SIG-M5 (cell line): ENCODE results near the gene MYO5C.
"Not testable (repeated sequence)": the region's sequence is repeated elsewhere in the genome, so short reads cannot be mapped to it uniquely, and the experiment has no call there.

Experiments used
- DNase-seq: peaks from one replicate; lab custom pipeline; 2025; lab: John Stamatoyannopoulos, UW

MYO5C gene

DNA sequence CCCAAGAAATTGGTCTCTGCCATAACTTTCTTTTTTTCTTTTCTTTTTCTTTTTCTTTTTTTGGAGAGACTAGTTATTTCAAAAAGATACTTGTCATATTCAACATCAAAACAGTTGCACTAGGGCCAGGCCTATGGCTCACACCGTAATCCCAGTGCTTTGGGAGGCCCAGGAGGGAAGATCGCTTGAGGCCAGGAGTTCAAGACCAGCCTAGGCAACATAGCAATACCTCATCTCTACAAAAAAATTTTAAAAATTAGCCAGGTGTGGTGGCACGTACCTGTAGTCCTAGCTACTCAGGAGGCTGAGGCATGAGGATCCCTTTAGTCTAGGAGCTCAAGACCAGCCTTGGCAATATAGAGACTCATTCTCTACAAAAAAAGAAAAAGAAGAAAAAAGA is 55.4 kb downstream of the MYO5C start:
- no peak for DNase-seq

DNA sequence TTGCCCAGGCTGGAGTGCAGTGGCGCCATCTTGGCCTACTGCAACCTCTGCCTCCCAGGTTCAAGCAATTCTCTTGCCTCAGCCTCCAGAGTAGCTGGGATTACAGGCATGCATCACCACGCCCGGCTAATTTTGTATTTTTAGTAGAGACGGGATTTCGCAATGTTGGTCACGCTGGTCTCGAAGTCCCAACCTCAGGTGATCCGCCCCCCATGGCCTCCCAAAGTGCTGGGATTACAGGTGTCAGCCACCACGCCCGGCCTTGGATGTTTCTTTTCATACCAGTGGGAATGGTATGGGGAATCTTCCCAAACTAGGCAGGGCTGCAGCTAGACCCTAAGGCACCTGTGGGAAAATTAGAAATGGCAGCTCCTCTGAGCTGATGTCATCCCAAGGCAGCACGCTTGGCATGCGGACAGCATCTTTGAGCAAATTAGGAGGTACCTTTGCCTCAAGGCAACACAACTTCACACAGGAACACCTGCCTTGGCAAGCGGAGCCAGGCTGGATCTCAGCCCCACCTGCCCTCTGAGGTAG is 56.5 kb downstream of the MYO5C start:
- not testable (repeated sequence) for DNase-seq

DNA sequence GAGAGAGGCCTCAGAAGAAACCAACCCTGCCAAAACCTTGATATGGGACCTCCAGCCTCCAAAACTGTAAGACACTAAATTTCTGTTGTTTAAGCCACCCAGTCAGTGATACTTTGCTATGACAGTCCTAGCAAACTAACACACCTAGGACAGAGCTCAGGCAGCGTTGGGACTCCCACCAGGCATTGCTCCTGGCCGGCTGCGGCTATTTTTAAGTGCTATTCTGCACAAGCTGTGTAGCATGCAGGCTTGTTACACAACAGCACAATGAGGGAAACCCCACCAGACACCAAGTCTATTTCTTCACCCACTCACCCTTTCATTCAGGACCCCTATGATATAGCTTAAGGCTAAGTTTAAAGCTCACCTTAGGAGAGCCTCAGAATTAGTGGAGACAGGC is 57.5 kb downstream of the MYO5C start:
- DNase-seq: no peak

DNA sequence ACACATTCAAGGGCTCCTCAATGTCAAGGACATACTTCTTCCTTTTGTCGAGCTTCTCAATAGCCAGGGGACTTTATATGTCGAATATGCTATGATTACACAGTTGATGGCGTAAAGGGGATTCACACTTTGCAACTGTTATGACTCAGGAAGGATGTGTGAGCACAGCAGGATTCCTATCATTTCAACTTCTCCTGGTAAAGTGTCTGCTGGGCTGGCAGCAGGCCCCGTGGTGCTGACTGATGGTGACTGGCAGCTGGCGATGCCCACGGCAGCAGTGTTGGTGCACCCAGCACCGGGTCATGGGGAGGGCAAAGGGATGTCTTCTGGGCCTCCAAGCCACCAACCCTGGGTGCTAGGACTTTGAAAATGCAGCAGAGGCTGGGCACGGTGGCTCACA is 59.6 kb downstream of the MYO5C start:
- DNase-seq: no peak

DNA sequence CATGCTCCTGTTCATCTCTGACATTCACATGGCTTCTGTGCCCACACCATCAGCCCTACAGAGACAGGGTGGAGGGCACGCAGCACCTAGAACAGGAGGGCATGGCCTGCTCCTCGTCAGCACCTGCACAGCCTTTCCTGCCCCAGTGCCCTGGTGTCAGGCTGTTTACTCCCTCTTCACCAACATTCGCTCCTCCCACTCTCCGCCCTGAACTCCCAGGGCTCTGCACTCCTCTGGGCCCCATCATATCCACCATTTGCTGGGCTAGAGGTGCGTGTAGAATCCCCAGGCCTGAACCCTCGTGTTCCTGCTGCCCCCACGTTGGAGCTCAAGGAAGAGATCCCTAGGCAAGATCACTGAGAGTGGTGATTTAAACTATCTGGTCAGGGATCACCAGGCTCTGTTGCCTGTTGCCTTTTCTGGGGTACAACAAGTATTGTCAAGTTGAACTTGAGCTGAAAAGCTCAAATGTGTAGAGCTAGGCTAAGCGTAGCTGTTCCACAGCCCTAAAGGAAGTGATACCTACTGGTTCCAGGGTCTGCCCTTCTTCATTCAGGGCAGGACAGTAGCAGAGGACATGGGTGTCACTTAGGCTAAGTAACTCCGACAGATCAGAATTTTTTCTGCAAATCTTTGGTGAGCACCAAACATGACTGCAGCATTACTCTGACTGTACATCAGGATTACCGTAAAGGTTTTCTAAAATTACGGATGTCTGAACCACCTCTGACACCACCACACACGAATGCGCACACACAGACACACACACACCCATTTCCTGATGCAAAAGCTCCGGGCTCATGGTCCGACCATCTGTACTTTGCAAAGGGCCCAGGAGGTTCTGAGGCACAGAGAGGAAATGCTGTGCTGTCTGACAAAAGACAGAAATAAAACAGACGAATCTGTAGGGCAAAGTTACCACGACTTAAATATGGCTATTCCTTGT is 60.7 kb downstream of the MYO5C start:
- no peak for DNase-seq

DNA sequence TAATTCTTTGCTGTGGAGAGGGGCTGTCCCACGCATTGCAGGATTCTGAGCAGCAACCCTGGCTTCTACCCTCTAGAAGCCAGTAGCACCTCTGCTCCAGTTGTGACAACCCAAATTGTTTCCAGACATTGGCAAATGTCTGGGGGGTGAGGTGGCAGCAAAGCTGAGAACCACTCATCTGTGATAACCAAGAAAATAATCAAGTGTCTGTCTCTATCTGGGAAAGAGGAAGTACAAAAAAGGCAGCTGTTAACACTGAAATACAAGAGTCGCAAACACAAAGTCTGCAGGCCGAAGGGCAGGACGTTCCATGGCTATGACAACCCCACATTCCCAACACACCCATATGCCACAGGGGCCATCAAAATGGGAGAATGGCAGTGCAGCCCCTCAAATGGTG is 62.2 kb downstream of the MYO5C start:
- no peak for DNase-seq

DNA sequence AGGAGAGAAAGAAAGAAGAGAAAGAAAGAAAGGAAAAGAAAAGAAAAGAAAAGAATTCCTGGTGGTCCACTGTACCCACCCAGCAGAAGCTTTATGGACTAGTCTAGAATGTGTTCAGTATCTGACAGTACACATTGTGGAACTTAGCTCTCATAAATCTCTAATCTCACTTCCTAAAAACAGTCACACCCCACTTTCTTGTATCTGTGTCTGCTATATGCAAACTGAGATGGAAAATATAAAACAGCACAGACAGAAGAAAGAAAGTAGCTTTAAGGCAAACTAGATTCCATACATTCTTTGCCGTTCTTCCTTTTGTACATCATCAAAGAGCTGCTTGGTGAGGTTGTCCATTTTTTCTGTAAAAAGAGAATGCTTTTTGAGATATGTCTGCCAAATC is 63.3 kb downstream of the MYO5C start:
- DNase-seq: no peak

DNA sequence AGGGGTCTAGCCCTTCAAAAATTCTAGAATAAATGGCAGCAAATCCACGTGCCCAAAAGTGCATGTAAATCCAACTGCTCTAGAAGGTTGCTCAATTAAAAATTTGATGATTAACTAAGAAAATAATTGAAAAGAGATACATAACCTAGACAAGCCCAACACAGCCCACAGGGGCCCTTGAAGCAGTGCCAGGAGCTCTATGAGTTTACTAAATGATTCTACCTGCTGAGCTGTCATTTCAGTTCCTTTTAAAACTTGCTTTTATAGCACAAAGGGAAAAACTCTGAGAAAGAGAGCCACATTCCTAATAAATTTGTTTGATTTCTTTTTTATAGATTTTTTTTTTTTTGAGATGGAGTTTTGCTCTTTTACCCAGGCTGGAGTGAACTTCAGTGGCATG is 65.5 kb downstream of the MYO5C start:
- DNase-seq: no peak

DNA sequence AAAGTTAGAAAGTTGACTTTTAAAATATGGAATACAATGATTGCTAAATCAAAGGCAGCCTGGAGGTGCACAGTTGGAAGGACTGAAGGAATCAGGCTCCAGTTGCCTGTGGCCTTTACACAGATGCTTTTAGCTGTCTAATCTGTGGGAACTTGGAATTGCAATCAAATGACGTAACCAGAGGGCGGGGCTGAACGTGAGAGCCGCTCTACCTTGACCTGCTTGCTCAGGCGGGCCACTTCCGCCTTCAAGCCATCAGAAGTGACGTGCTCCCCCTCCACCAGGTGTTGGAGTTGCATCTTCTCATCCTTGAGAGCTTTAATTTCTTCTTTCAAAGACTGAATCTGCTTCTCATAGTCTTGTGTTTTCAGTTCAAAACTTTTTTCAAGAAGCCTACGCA is 66.7 kb downstream of the MYO5C start:
- no peak for DNase-seq

DNA sequence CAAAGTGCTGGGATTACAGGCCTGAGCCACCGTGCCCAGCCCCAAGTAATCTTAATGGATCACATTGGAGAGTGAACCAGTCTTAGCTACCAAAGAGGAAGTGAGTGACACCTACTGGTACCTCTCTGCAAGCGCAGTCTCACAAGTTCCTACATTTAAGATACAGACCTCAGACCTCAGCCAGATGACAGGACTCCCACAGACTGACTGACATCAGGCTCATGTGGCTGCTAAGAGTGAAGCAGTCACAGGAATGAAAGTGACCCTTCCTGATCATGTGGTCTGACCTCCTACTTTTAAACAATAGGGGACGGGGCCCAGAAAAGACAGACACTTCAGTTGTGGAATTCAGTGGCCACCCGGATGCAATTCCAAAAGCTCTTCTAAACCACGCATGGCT is 68.1 kb downstream of the MYO5C start:
- no peak for DNase-seq

DNA sequence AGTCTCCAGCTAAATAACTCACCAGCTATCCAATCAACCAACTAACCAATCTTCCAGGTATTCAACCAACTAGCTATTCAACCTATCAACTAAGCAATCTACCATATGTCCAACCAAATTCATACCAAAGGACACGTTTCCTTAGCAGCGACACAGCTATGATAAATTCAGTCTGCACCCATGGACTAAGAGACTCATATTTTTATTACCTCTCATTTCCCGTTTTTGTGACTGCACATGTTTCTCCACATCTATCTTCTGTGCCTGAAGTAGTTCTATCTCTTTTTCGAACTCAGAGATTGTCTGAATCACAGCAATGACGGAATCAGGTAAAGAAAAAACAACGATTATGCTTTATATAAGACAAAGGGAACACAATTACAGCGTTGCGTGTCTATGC is 70.4 kb downstream of the MYO5C start:
- DNase-seq: no peak

DNA sequence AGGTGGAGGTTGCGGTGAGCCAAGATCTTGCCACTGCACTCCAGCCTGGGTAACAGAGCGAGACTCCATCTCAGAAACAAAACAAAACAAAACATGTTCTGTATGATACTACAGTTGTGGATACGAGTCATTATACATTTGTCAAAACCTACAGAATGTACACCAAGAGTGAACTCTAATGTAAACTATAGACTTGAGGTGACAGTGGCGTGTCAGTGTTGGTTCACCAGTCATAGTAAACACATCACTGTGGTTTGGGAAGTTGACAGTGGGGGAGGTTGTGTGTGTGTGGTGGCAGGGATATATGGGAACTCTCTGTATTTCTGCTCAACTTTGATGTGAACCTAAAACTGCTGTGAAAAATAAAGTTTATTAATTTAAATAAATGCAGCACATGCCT is 71.4 kb downstream of the MYO5C start:
- DNase-seq: no peak

DNA sequence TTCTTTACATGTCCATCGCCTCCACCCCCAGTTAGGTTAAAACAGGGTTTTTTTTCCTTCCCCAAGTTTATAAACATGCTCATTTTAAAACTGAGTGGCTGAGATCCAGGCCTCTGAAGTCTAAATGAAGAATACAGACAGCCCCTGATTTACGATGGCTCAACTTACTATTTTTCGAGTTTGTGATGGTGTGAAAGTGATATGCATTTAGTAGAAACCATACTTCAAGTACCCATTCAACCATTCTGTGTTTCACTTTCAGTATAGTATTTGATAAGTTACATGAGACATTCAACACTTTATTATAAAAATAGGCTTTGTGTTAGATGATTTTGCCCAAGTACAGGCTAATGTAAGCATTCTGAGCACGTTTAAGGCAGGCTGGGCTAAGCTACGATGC is 73.9 kb downstream of the MYO5C start:
- no peak for DNase-seq

DNA sequence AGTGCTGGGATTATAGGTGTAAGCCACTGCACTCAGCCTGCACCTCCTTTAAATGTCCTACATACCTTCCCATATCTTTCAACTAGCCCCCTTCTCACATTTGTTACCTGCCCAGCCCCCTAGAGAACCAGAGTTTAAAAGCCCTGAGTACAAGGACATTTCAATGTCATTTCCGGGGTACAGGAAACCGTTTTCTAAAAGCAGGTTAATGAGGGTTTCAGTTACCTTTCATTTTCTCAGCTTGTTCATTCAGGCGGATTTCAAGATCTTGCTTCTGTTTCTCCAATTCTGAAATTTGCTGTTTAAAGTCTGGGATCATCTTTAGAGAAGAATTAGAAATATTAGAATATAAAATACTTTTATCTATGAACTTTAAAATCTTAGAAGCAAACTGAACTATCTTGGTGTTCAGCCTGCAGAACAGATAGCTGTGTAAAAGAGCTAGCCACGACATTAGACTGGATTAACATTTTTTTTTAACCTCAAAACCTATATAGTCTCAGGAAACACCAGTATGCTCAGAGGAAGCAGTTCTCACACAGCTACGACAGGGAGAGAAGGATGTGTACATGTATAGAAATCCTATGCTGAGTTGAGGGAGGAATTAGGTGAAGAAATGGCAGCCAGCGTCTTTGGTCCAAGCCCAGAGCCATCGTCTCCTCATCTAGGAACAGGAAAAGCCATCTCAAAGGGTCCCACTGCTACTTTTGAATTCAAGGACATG is 74.5 kb downstream of the MYO5C start:
- no peak for DNase-seq

DNA sequence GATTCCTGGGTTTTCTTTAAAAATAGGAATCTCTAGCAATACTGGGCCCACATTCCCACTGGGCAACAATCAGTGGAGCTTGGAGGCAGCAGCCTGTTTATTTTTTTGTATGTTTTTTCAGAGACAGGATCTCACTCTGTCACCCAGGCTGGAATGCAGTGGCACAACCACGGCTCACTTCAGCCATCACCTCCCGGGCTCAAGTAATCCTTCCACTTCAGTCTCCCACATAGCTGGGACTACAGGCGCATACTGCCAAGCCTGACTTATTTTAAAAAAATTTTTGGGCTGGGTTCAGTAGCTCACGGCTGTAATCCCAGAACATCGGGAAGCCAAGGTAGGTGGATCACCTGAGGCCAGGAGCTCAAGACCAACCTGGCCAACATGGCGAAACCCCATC is 75.4 kb downstream of the MYO5C start:
- DNase-seq: no peak

DNA sequence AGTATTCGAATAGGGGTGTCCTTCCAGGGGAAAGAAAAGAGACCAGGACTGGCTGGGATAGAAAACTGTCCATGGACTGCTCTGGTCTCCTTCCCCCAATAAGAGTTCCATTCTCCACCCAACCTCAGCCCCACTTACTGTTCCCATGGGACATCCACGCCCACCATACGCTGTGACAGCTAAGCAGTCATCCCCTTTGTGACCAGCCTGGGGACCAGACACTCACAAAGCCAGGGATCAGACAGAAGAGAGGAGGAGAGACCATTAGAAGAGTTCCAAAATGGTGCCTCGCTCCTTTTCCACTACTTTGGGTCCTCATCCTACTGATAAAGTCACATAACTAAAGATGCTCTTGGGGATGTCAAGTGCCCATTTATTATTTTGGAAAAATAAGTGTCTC is 76.8 kb downstream of the MYO5C start:
- DNase-seq: no peak

DNA sequence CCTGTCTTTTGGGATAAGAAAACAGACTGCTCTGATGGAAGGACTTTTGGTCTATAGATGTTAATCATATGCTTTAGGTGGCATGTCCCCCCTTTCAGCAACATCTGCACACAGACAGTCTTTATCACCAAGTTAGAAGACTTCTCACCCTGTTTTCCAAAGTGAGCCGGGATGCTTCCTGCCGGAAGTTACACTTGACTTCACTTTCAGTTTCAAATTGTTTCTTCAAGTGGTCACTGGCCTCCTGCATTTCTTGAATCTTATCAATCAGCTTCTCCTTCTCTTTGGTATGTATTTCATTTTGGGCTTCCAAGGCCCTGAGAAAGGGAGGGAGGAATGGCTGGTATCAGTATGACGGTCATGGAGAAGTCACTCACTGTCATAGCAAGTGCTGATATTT is 77.2 kb downstream of the MYO5C start:
- DNase-seq: no peak

DNA sequence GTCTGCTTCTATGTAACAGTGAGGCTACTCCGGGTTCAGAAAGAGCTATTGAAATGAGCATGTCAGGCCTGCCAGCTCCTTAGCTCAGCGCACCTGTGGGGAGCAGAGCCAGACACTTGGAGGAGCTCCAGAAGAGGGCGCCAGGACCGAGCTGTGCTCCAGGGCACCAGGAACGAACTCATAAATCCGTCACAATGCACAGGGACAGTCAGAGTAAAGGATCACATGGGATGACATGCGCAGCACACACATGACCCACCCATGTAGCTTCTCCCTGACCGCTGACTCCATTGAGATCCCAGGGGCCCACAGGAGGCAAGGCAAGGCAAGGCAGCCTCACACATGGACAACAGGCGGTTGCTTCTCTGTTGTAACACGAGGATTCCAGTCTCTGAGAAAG is 78.4 kb downstream of the MYO5C start:
- no peak for DNase-seq

DNA sequence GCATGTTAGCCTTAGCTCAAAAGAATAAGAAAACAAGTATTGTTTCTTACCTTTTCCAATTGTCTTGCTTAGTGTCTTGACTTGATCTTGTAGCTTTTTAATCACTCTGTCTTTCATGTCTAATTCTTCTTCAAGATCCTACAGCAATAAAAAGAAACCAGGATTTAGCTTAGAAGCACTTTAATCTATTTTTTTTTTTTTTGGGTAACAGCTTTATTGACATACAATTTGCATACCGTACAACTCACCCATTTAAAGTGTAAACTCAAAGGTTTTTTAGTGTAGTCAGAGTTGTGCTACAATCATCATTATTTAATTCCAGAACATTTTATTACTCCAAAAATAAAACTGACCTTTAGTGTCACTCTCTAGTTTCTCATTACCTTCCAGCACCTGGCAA is 81.1 kb downstream of the MYO5C start:
- no peak for DNase-seq

DNA sequence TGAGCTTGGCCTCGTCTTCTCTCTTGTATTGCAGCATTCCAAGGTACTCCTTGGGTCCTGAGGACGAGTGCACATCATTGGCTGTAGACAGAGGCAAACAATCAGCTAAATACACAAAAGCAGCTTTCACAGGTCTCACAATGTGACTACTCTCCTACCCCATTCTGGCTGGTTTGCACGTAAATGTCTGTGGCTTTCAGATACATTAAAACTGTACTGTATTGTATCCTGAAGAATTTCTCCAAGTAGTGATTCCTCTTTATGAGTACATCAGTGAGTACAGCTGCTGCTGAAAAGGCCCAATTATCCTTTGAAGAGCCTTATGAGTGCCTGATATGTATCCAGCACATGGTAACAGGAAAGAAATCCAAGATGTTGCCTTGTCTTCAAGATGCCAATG is 82.4 kb downstream of the MYO5C start:
- DNase-seq: no peak

DNA sequence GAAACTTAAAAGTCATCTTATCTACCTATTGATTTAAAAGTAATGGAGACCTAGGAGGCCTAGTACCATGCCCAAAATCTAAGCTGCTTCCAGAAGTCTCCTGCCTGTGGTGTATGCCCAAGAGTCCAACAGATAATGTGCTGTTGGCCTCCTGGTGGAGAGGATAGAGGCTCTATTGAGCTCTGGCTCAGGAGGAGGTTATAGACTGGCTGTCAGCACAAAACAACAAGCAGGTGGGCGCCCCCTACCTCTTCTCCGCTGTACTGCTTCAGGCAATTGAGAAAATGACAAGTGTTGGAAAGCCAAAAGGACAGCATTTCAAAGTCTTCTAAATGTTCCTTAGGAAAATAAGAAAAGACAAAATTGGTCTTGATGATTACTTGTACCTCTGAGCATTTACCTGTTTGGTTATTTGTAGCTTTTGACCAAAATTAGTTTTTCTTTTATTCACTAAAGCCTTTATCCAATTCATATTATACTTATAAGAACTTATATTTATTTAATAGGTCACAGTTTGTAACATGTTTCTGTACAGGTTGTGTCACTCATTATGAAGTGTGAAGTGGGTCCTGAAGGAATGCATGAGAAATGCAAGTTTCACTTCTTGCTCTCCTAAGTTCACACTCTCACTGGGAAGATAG is 87.2 kb downstream of the MYO5C start:
- no peak for DNase-seq

DNA sequence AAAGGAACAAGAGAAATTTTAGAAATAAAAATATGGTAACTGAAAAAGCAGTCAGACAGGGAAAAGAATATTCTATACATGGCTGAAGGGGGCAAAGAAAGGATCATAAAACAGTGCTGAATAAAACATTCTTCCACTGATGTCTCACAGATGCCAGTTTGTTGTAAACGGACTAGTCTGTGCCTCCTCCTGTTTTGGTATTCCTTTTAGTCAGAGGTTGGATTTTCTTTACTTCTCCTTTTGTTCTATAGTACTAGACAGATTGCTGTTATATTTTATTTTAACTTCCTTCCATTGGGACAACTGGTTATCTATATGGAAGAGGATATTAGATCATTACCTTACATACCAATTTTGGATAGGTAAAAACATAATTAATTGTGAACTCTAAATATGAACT is 88.4 kb downstream of the MYO5C start:
- DNase-seq: no peak

DNA sequence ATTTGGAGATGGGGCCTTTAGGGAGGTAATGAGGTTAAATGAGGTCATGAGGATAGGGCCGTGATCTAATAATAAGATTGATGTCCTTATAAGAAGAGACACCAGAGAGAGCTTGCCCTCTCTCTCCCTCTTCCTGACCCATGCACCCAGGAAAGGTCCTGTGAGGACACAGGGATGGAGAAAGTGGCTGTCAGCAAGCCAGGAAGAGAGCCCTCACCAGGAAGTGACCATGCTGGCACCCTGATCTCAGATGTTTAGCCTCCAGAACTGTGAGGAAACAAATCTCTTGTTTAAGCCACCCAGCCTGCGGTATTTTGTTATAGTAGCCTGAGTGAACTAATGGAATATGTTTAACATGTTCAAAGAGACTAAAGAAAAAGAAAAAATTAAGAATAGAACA is 89.2 kb downstream of the MYO5C start:
- no peak for DNase-seq
